Measurements from ENCODE around the gene ACTBL2. TPM values are rescaled to one million over a fixed set of nuclear protein-coding genes. Genes with fewer than 3 reads are reported as not detected.

ACTBL2 gene
- total RNA-seq, 1 donor from 2014 or later = not detected

GRCh38 chr5:57448751-57449150 lies 33.9 kb downstream of the ACTBL2 start:
- no peak for DNase-seq (ENCODE audit: low spot score)

GRCh38 chr5:57448287-57448686 lies 34.3 kb downstream of the ACTBL2 start:
- DNase-seq (ENCODE audit: low spot score) = no peak

- no peak for DNase-seq (ENCODE audit: low spot score)
These were observed 35.0 kb downstream of the ACTBL2 start for GRCh38 chr5:57447658-57448057.

GRCh38 chr5:57446966-57447365 lies 35.6 kb downstream of the ACTBL2 start:
- no peak for DNase-seq (ENCODE audit: low spot score)

- no peak for DNase-seq (ENCODE audit: low spot score)
These were observed 36.9 kb downstream of the ACTBL2 start for GRCh38 chr5:57445705-57446037.

GRCh38 chr5:57445006-57445704 lies 37.5 kb downstream of the ACTBL2 start:
- DNase-seq (ENCODE audit: low spot score) = no peak

GRCh38 chr5:57442080-57442839 lies 40.4 kb downstream of the ACTBL2 start:
- DNase-seq (ENCODE audit: low spot score) = no peak

- no peak for DNase-seq (ENCODE audit: low spot score)
These were observed 41.1 kb downstream of the ACTBL2 start for GRCh38 chr5:57441557-57441956.

- no peak for DNase-seq (ENCODE audit: low spot score)
These were observed 43.0 kb downstream of the ACTBL2 start for GRCh38 chr5:57439601-57440000.

- no peak for DNase-seq (ENCODE audit: low spot score)
These were observed 44.4 kb downstream of the ACTBL2 start for GRCh38 chr5:57437976-57438805.

- no peak for DNase-seq (ENCODE audit: low spot score)
These were observed 46.0 kb downstream of the ACTBL2 start for GRCh38 chr5:57436586-57436985.

- DNase-seq (ENCODE audit: low spot score) = peak; percentile 76
These were observed 46.9 kb downstream of the ACTBL2 start for GRCh38 chr5:57435701-57436134.

- no peak for DNase-seq (ENCODE audit: low spot score)
These were observed 47.9 kb downstream of the ACTBL2 start for GRCh38 chr5:57434683-57435082.

GRCh38 chr5:57434227-57434640 lies 48.4 kb downstream of the ACTBL2 start:
- DNase-seq (ENCODE audit: low spot score) = no peak

- DNase-seq (ENCODE audit: low spot score) = no peak
These were observed 49.7 kb downstream of the ACTBL2 start for GRCh38 chr5:57432876-57433275.

GRCh38 chr5:57431759-57432158 lies 50.9 kb downstream of the ACTBL2 start:
- DNase-seq (ENCODE audit: low spot score) = no peak

Data from mucosa of gallbladder (tissue), 1 donor.